DND-41 (cell line): ENCODE results near the gene FEM1B.

Experiments used
- CTCF ChIP-seq: IDR thresholded peaks from 2 replicates; pipeline ENCODE4 v1.5.1; 2012; ENCODE audit warnings: borderline replicate concordance, low read length, moderate library complexity, mild to moderate bottlenecking; ENCODE audit not compliant: poor library complexity, severe bottlenecking; ENCODE audit errors: extremely low read depth
- EZH2 ChIP-seq: IDR thresholded peaks from 3 replicates; pipeline ENCODE4 v1.6.1; 2012; ENCODE audit warnings: borderline replicate concordance, low read depth, mild to moderate bottlenecking, moderate library complexity, low read length, inconsistent platforms; ENCODE audit not compliant: severe bottlenecking

DNA sequence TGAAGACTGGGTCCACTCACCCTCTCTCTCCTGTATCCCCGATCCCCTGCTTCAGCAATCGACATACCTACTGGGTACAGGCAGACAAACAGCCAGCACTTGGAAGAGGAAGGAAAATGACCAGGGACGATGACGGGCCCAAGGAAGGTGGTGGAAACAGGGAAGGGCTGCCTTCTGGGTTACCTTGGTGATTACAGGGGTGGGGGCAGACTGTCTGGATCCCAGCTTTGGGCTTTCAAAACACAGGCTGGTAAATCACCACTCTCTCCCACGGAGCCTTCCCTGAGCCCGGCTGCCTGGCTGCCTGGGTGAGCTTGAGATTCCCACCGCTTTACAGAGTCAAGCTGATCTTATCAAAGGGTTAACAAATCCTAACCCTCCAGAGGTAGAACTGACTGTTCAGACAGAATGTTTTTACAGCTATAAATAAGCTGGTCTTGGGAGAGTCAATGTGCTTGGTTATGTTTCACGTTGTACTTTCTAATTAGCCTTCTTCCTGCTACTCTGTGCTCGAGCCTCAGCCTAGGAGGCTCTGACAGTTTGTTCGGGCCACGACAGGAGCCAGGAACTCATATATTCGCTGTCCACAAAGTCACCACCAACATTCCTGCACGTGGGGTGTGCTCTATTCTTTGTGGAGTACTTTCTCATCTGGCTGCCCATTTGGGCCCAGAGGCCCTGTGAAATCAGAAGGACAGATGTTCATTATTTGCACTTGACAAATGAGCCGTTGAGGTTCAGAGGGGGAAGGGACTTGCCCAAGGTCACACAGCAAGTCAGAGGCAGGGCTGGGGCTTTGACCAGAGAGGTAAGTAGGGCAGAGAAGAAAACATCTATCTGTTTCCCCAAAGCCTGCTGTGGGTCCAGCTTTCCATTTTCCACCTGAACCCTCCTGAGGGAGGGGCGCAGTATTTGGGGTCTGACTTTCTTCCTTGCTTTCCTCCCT is 63.5 kb downstream of the FEM1B start:
- TF ChIP-seq CTCF (no peak), EZH2 (no peak)
